CD14-positive monocyte (primary cell): Measurements from ENCODE around the gene BNC2. TPM values are rescaled to one million over a fixed set of nuclear protein-coding genes. Genes with fewer than 3 reads are reported as not detected.
"Not testable (repeated sequence)": the region's sequence is repeated elsewhere in the genome, so short reads cannot be mapped to it uniquely, and the experiment has no call there.

Experiments used
- DNase-seq, 3 donors: peaks; one replicate each; pipeline ENCODE4 v3.0.0-alpha.2; 2011 to 2022
- H2AFZ ChIP-seq: 2 replicates; pipeline ENCODE4 v1.6.0; 2012; ENCODE audit warnings: mild to moderate bottlenecking, low read depth, low read length, inconsistent platforms; ENCODE audit not compliant: insufficient read depth, poor library complexity, severe bottlenecking
- H3K27ac ChIP-seq, 2 donors: 1 replicate in 1 of 2; 2 replicates in 1 of 2; pipeline ENCODE4 v1.5.1; 2012 to 2013; ENCODE audit warnings: low read length in 2 of 2, control low read depth in 1 of 2, inconsistent platforms in 1 of 2, low read depth in 1 of 2, mild to moderate bottlenecking in 1 of 2
- H3K27me3 ChIP-seq, 2 donors: one replicate each; pipeline versions ENCODE4 v1.6.0 to v1.6.1; 2011 to 2013; ENCODE audit warnings: low read length in 2 of 2; ENCODE audit not compliant: control insufficient read depth in 2 of 2, insufficient read depth in 2 of 2
- H3K36me3 ChIP-seq, 2 donors: replicated peaks in 1 of 2; 1 replicate in 1 of 2; 2 replicates in 1 of 2; pipeline versions ENCODE4 v1.5.1 to v1.6.1; 2012 to 2013; ENCODE audit warnings: low read length in 2 of 2, control low read depth in 1 of 2, inconsistent platforms in 1 of 2, mild to moderate bottlenecking in 1 of 2; ENCODE audit not compliant: insufficient read depth in 2 of 2, control insufficient read depth in 1 of 2
- H3K4me1 ChIP-seq, 2 donors: 1 replicate in 1 of 2; 2 replicates in 1 of 2; pipeline versions ENCODE4 v1.5.1 to v1.6.1; 2012 to 2013; ENCODE audit warnings: low read length in 2 of 2, control low read depth in 1 of 2, inconsistent platforms in 1 of 2, mild to moderate bottlenecking in 1 of 2, moderate library complexity in 1 of 2; ENCODE audit not compliant: insufficient read depth in 2 of 2, control insufficient read depth in 1 of 2
- H3K4me2 ChIP-seq: replicated peaks from 2 replicates; pipeline ENCODE3; 2012; ENCODE audit warnings: low read length, moderate library complexity, mild to moderate bottlenecking; ENCODE audit not compliant: poor library complexity, severe bottlenecking; ENCODE audit errors: extremely low read depth
- H3K4me3 ChIP-seq, 3 experiments: fragments of 200-600 bp in 1 of 3; sonication (generic) in 1 of 3; replicated peaks in 1 of 3; 1 replicate in 2 of 3; 2 replicates in 1 of 3; pipeline ENCODE4 v1.5.1; 2011 to 2013; ENCODE audit warnings: low read length in 3 of 3, mild to moderate bottlenecking in 3 of 3, control low read depth in 2 of 3, low read depth in 2 of 3, inconsistent platforms in 1 of 3, moderate library complexity in 1 of 3
- H3K79me2 ChIP-seq: 2 replicates; pipeline ENCODE4 v1.6.0; 2012; ENCODE audit warnings: mild to moderate bottlenecking, control low read depth, inconsistent platforms, low read length, moderate library complexity; ENCODE audit not compliant: insufficient read depth
- H3K9ac ChIP-seq: 2 replicates; pipeline ENCODE4 v1.6.0; 2017; ENCODE audit warnings: low read length, mild to moderate bottlenecking; ENCODE audit not compliant: insufficient read depth, poor library complexity, severe bottlenecking
- H3K9me3 ChIP-seq, 2 donors: replicated peaks in 1 of 2; 1 replicate in 1 of 2; 2 replicates in 1 of 2; pipeline versions ENCODE4 v1.5.1 to v1.6.1; 2012 to 2013; ENCODE audit warnings: low read length in 2 of 2, control low read depth in 1 of 2; ENCODE audit not compliant: control insufficient read depth in 1 of 2, insufficient read depth in 1 of 2
- H4K20me1 ChIP-seq: 2 replicates; pipeline ENCODE4 v1.6.0; 2012; ENCODE audit warnings: mild to moderate bottlenecking, low read length, control low read depth, moderate library complexity; ENCODE audit not compliant: insufficient read depth
- H3K27ac Mint-ChIP-seq, 7 donors: one replicate each; pipeline ENCODE4 v1.8.0; 2020; ENCODE audit warnings: mild to moderate bottlenecking in 7 of 7, mixed read lengths in 7 of 7, moderate library complexity in 6 of 7, inconsistent platforms in 2 of 7
- H3K27me3 Mint-ChIP-seq, 3 donors: one replicate each; pipeline ENCODE4 v1.8.0; 2021 to 2022; ENCODE audit warnings: low read depth in 3 of 3, mild to moderate bottlenecking in 3 of 3, mixed read lengths in 3 of 3, moderate library complexity in 3 of 3, inconsistent platforms in 1 of 3
- H3K36me3 Mint-ChIP-seq, 2 donors: one replicate each; pipeline ENCODE4 v1.8.0; 2020; ENCODE audit warnings: mixed read lengths in 2 of 2, inconsistent platforms in 1 of 2, mild to moderate bottlenecking in 1 of 2
- H3K4me1 Mint-ChIP-seq: one replicate; pipeline ENCODE4 v1.8.0; 2020; ENCODE audit warnings: mild to moderate bottlenecking, mixed read lengths
- H3K4me3 Mint-ChIP-seq, 2 donors: one replicate each; pipeline ENCODE4 v1.8.0; 2020; ENCODE audit warnings: mild to moderate bottlenecking in 2 of 2, mixed read lengths in 2 of 2, moderate library complexity in 1 of 2
- H3K9me3 Mint-ChIP-seq, 7 donors: one replicate each; pipeline ENCODE4 v1.8.0; 2020 to 2022; ENCODE audit warnings: mixed read lengths in 7 of 7, mild to moderate bottlenecking in 6 of 7, moderate library complexity in 6 of 7, inconsistent platforms in 2 of 7
- CTCF ChIP-seq: fragments of 200-600 bp; IDR thresholded peaks from one replicate; pipeline ENCODE4 v1.8.0; 2022; ENCODE audit warnings: antibody characterized with exemption, mild to moderate bottlenecking
- WGBS: methylation state at CpG from one replicate; pipeline ENCODE4 v1.1.5; 2013; ENCODE audit warnings: missing lambda C conversion rate; ENCODE audit not compliant: insufficient coverage; 5-methylcytosine and 5-hydroxymethylcytosine counted together
- intact Hi-C, 2 donors: fragments of 100-400 bp; cut with micrococcal nuclease; formaldehyde crosslinking; loops; one replicate each; pipeline versions ENCODE4 v1.15.0 to v1.15.1; 2023
- polyA plus RNA-seq, 3 donors: library from polyadenylated mRNA; depleted of rRNA in 1 of 3; unstranded in 2 of 3; stranded (reverse) in 1 of 3; fragments of 300-500 nt in 2 of 3; fragments of >200 nt in 1 of 3; fragmentation: Illumina TruSeq in 2 of 3; gene quantifications; 1 replicate in 2 of 3; 2 replicates in 1 of 3; pipeline ENCODE4 v1.2.3, GENCODE V29; 2012 to 2021

BNC2 gene
- polyA plus RNA-seq, 3 donors, result 0.01 TPM; not detected in 2

GRCh38 chr9:16540743-16541613 lies 329.5 kb downstream of the BNC2 start:
- no peak overlapping the region for H3K4me2 ChIP-seq
- peaks cover 0 to 1% (median 0%) of the 10 kb centered on the region in 7 donors for H3K9me3 Mint-ChIP-seq
- no peaks in the 10 kb centered on the region for H3K9me3 ChIP-seq
- no peaks in the 10 kb centered on the region for H3K27me3 Mint-ChIP-seq
- H3K4me3 ChIP-seq, result no peak overlapping the region
- WGBS, result no CpG with 5 or more reads among the region's 7 CpGs
- no peaks in the 10 kb centered on the region for H3K36me3 Mint-ChIP-seq
- DNase-seq, result no peak
- no peaks in the 10 kb centered on the region for H3K4me1 ChIP-seq
- H2AFZ ChIP-seq, result no peak overlapping the region
- H3K27ac Mint-ChIP-seq, result no peak overlapping the region
- H4K20me1 ChIP-seq, result no peaks in the 10 kb centered on the region
- no peak for TF ChIP-seq CTCF
- intact Hi-C loops, result no loop called here
- H3K27ac ChIP-seq, result no peak overlapping the region
- no peaks in the 10 kb centered on the region for H3K27me3 ChIP-seq
- no peaks in the 10 kb centered on the region for H3K36me3 ChIP-seq
- H3K4me1 Mint-ChIP-seq, result no peaks in the 10 kb centered on the region
- no peak overlapping the region for H3K9ac ChIP-seq
- no peaks in the 10 kb centered on the region for H3K79me2 ChIP-seq
- no peak overlapping the region for H3K4me3 Mint-ChIP-seq

GRCh38 chr9:16539626-16540025 lies 330.8 kb downstream of the BNC2 start:
- H3K27me3 Mint-ChIP-seq, H3K4me1 Mint-ChIP-seq, H3K27ac Mint-ChIP-seq, H3K27me3 ChIP-seq, H3K9me3 ChIP-seq, H3K27ac ChIP-seq, H4K20me1 ChIP-seq, H3K9me3 Mint-ChIP-seq, intact Hi-C loops, H2AFZ ChIP-seq, H3K4me1 ChIP-seq, H3K4me2 ChIP-seq, H3K36me3 Mint-ChIP-seq, H3K36me3 ChIP-seq, H3K79me2 ChIP-seq, H3K4me3 Mint-ChIP-seq, H3K9ac ChIP-seq, H3K4me3 ChIP-seq, DNase-seq: not testable (repeated sequence)
- WGBS, result 89% methylated on average over 1 of the region's 1 CpG
